GDM1 (cell line): Measurements from ENCODE around the gene OVOL1.

Experiments used
- DNase-seq: peaks from one replicate; lab custom pipeline; 2025; lab: John Stamatoyannopoulos, UW

OVOL1 gene

GRCh38 chr11:65792456-65792855 is 5.6 kb downstream of the OVOL1 start:
- no peak for DNase-seq

DNA sequence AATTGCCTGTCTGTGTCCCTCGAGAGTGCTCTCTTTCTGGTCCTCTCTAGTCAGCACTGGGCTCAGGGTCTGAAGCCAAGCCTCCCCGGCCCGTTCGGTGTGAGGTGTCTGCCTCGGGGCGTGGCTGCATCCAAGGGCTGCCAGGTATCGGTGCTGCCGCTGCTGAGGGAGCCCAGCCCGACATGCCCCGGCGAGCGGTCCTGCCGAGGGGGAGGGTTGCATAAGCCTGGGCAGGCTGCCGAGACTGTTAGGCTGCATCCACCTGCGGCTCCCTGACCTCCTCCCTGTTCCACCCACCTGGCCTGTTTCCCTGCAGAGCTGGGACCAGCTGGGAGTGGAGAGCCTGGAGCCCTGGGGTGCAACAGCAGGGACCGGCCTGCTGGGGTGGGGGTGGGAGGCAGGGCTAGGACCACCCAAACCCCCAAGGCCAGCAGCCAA is 6.3 kb downstream of the OVOL1 start:
- DNase-seq, result no peak

DNA sequence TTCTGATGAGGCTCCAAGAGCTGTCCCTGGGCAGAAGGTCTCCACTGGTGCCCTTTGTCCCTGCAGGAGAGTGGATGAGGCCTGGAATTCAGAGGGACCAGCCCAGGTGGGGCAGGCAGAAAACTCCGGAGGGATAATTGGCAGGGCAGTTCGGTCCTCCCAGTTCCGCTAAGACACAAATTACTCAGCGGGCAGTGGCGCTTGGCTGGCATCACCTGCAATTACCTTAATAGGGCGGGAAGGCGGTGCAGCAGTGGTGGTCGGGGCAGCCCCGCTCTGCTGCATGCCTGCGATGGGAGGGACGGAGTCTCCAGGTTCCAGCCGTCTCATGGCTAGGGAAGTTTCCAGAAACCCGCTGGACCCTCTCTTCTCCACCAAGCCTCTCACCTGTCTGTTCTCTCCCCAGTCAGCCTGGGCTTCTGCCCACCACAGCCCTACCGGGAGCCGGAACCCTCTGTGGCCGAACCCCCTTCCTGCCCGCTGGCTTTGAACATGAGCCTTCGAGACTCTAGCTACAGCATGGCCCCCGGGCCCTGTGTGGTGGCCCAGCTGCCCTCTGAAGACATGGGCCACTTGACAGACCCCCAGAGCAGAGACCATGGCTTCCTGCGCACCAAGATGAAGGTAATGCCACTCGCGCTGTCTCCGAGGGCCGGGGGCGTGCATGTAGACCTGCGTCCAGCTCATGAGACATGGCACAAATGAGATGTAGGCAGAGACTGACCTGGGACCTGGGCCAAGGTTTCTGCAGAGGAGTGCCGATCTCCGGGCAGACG is 7.0 kb downstream of the OVOL1 start:
- no peak for DNase-seq

GRCh38 chr11:65794570-65795510 is 8.0 kb downstream of the OVOL1 start:
- no peak for DNase-seq

GRCh38 chr11:65796726-65797601 is 10.1 kb downstream of the OVOL1 start:
- DNase-seq, result no peak

DNA sequence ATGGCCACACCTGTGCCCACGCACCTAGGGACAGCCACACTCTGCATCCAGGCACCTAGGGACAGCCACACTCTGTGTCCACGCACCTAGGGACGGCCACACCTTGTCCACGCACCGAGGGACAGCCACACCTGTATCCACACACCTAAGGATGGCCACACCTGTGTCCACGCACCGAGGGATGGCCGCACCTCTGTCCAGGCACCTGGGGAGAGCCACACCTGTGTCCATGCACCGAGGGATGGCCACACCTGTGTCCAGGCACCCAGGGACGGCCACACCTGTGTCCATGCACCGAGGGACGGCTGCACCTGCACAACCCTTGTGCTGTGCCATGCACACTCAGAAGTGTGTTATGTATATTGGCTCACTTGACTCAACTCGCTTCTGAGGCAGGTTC is 10.8 kb downstream of the OVOL1 start:
- no peak for DNase-seq

- DNase-seq, result no peak
Measured at GRCh38 chr11:65798882-65799281, 12.0 kb downstream of the OVOL1 start.

- DNase-seq, result no peak
Measured at GRCh38 chr11:65801153-65801987, 14.5 kb downstream of the OVOL1 start.

GRCh38 chr11:65802841-65803240 is 16.0 kb downstream of the OVOL1 start:
- no peak for DNase-seq

DNA sequence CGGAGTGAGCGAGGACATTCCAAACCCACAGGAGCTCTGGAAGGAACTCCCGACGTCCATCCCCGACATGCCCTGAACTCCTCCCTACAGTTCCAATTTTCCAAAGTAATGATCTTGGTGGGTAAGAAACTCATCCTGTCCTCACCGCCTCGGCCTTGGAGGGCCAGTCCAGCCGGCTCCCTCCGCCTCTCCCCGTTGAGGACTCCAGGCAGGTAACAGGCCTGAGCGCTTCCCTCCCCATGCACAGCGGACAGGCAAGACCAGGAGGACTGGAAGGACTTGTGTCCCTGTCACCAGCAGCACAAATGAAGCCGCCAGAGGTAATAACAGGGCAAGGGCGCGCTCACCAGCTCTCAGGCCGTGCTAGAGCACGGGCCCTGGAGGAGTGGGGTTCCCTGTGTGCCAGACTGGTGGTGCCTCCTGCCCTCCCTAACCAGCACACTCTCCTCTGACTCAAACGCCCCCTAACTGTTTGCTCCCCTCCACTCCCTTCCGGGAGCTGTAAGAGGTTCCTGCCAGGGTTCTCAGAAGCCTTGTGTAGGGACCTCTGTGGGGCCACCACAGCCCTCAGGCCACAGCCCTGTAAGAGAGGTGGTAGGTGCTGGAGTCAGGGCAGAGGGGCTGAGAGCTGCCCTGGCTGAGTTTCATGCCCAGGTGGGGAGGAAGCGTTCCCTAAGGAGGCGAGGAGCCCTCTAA is 17.1 kb downstream of the OVOL1 start:
- no peak for DNase-seq

GRCh38 chr11:65806979-65807378 is 20.1 kb downstream of the OVOL1 start:
- DNase-seq, result no peak

- DNase-seq, result no peak
Measured at GRCh38 chr11:65808744-65809341, 22.0 kb downstream of the OVOL1 start.

- DNase-seq, result no peak
Measured at GRCh38 chr11:65809496-65809895, 22.6 kb downstream of the OVOL1 start.

GRCh38 chr11:65810046-65810868 is 23.4 kb downstream of the OVOL1 start:
- DNase-seq, result no peak

DNA sequence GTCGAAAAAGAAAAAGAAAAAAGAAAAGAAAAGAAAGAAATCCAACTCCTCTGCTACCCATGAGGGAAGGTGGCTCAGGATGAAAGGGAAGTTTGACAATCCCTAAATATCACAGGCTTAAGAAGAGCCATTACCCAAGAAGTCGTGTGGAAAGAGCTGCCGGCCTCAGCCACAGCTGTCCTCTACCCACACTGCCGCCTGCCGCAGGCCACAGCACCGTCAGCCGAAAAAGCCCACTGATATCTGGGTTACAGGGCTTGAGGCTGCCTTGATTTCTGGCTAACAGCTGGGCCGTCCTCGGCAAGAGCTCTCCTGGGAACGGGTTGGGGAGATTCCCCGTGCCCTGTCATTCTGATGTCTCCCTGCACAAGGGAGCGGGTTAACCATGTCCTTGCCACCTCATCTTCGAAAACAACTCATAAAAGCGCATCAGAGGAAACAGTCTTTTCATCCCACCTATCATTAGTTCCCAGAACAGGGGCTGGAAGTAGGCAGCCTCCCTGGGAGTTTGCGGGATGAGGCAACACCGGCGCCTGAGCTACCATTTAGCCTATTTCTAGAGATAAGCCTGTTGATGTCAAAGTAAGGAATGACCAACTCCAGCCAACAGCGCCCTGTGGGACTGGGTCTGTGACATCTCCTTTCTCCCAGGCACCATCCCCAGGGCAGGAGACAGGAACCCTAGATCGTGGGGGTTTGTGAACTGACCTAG is 25.1 kb downstream of the OVOL1 start:
- no peak for DNase-seq

DNA sequence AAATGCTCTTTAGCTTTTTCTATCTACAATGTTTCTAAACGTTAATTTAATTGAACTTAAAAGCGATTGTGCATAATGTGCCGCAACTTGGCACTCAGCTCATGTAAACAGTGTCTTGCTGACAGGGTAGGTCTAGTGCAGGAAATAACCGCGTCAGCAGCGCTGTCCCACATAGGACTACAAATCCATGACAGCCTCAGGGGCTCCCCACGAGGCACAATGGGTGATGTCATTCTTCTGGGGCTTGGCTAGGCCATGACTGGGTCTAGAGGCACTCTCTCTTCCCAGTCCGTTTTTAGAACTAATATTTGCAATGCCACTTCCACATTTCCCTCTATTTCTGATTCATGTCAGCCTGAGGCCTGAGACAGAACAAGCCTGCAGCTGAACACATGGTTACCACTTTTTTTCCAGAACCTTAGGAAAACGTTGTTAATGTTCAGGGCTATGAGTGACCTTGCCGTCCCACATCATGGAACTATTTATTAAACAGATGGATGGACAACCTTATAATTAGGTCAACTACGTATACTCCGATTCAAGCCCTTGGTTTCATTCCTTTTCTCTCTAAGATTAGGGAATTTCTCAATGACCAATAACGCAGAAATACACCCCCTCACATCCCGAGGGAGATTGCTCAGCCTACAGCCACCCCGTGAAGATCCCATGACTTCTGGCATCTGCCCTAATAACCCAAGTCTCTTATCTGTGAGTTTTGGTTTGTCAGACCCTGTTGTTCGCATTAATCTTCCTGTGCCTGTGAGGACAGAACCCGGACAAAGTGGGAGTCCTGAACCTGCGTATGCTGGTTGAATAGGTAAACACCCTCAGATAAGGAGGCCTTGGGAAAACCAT is 27.5 kb downstream of the OVOL1 start:
- no peak for DNase-seq

- DNase-seq, result no peak
Measured at GRCh38 chr11:65814986-65815565, 28.2 kb downstream of the OVOL1 start.
